Lower leg skin (tissue), 3 donors: Measurements from ENCODE around the gene GALM.
"Not testable (repeated sequence)": the region's sequence is repeated elsewhere in the genome, so short reads cannot be mapped to it uniquely, and the experiment has no call there.

Source experiments
- POLR2A ChIP-seq, 2 donors: fragments of 450-650 bp; IDR thresholded peaks; one replicate each; pipeline ENCODE4 v1.6.1; 2016 to 2017; ENCODE audit warnings: antibody characterized with exemption in 2 of 2, mild to moderate bottlenecking in 1 of 2, moderate library complexity in 1 of 2
- TF ChIP-seq, protein P1 (sequence below), 3 donors: fragments of 450-650 bp; IDR thresholded peaks; one replicate each; pipeline ENCODE4 v1.5.1; 2016; ENCODE audit warnings: antibody characterized with exemption in 3 of 3, mild to moderate bottlenecking in 3 of 3, moderate library complexity in 2 of 3

DNA sequence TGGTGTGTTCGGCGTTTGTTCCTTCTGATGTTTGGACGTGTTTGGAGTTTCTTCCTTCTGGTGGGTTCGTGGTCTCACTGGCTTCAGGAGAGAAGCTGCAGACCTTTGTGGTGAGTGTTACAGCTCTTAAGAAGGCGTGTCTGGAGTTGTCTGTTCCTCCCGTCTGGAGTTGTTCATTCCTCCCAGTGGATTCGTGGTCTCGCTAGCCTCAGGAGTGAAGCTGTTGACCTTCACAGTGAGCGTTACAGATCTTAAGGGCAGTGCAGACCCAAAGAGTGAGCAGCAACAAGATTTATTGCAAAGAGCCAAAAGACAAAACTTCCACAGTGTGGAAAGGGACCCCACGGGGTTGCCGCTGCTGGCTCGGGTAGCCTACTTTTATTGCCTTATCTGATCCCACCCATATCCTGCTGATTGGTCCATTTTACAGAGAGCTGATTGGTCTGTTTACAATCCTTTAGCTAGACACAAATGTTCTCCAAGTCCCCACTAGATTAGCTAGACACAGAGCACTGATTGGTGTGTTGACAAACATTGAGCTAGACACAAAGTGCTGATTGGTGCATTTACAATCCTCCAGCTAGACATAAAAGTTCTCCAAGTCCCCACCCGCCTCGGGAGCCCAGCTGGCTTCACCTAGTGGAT lies 23.4 kb upstream of the GALM start:
- TF ChIP-seq, protein P1, sequence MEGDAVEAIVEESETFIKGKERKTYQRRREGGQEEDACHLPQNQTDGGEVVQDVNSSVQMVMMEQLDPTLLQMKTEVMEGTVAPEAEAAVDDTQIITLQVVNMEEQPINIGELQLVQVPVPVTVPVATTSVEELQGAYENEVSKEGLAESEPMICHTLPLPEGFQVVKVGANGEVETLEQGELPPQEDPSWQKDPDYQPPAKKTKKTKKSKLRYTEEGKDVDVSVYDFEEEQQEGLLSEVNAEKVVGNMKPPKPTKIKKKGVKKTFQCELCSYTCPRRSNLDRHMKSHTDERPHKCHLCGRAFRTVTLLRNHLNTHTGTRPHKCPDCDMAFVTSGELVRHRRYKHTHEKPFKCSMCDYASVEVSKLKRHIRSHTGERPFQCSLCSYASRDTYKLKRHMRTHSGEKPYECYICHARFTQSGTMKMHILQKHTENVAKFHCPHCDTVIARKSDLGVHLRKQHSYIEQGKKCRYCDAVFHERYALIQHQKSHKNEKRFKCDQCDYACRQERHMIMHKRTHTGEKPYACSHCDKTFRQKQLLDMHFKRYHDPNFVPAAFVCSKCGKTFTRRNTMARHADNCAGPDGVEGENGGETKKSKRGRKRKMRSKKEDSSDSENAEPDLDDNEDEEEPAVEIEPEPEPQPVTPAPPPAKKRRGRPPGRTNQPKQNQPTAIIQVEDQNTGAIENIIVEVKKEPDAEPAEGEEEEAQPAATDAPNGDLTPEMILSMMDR (IDR thresholded peaks at IDR 0.05) = not testable (repeated sequence)
- not testable (repeated sequence) for TF ChIP-seq POLR2A (IDR thresholded peaks at IDR 0.05)
